GM21717 (cell line): ENCODE results near the gene CREB3L2.
"Not testable (repeated sequence)": the region's sequence is repeated elsewhere in the genome, so short reads cannot be mapped to it uniquely, and the experiment has no call there.

Experiments
- ATAC-seq: cut with Tn5 transposase; IDR thresholded peaks from one replicate; pipeline ENCODE4 v1.9.1; 2021; ENCODE audit warnings: mild to moderate bottlenecking, moderate library complexity; ENCODE audit not compliant: unreplicated experiment

CREB3L2 gene

DNA sequence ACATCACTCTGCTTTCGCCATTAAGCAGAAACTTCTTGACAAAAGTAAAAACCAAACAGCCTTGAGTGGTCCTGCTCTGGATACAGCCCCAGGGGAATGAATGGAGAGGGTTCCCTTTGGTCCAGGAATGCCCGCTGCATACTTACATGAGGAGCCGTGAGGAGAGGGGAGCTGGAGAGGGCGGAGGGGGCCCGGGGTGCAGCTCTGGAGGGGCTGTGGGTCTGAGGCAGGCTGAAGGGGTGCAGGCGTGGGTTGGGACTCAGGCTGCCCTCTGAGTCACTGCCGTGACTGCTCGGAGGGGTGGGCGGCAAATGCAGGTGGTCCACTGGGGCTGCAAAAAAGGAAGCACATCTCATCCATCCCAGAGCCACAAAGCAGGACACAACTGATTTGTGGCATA is 93.8 kb downstream of the CREB3L2 start:
- ATAC-seq, result no peak

DNA sequence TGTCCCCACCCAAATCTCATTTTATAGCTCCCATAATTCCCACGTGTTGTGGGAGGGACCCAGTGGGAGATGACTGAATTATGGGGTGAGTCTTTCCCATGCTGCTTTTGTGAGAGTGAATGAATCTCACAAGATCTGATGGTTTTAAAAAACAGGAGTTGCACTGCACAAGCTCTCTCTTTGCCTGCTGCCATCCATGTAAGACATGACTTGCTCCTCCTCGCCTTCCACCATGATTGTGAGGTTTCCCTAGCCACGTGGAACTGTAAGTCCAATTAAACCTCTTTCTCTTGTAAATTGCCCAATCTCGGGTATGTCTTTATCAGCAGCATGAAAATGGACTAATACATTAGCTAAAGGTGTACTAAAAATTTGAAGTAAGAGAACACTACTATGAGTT is 95.2 kb downstream of the CREB3L2 start:
- ATAC-seq, result not testable (repeated sequence)

- ATAC-seq, result no peak
These were observed 97.1 kb downstream of the CREB3L2 start for GRCh38 chr7:137904833-137905232.

DNA sequence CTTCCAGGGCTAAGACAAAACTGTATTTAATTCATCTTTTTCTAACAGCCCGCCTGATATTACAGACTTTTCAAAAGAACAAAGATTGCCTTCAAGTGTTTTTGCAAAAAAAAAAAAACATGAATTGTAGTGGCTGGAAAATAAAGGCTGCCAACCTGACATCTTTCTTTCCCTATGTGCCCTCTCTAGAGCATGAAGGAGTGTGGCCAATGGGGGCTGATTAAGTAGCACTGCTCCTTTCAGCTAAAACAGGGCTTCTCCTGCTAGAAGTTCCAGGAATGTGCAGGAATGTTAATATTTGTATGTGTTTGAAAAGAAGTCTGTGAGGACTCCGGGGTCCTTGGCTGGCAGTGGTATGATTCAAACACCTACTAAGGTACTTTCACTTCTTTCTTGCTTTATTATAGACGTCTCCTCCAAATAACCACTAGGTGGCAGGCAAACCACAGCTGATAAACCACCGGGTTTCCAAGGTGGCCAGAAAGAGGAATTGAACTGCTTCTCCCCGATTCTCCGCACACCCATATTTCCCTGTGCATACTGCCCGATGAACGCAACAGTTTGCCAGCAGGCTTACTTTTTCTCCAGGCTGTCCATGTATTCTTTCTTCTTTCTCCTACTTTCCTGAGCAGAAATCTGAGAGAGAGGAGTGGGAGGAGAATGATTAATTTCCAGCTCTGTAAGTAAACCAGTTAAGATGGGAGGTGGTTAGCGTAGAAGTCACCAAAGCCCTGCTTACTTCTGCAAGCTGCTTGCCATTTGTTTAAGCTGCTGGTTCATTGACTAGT is 98.3 kb downstream of the CREB3L2 start:
- ATAC-seq, result peak; percentile 75

- ATAC-seq, result no peak
These were observed 101.7 kb downstream of the CREB3L2 start for GRCh38 chr7:137900137-137900536.

GRCh38 chr7:137898839-137899721 is 102.8 kb downstream of the CREB3L2 start:
- ATAC-seq, result peak; percentile 64

DNA sequence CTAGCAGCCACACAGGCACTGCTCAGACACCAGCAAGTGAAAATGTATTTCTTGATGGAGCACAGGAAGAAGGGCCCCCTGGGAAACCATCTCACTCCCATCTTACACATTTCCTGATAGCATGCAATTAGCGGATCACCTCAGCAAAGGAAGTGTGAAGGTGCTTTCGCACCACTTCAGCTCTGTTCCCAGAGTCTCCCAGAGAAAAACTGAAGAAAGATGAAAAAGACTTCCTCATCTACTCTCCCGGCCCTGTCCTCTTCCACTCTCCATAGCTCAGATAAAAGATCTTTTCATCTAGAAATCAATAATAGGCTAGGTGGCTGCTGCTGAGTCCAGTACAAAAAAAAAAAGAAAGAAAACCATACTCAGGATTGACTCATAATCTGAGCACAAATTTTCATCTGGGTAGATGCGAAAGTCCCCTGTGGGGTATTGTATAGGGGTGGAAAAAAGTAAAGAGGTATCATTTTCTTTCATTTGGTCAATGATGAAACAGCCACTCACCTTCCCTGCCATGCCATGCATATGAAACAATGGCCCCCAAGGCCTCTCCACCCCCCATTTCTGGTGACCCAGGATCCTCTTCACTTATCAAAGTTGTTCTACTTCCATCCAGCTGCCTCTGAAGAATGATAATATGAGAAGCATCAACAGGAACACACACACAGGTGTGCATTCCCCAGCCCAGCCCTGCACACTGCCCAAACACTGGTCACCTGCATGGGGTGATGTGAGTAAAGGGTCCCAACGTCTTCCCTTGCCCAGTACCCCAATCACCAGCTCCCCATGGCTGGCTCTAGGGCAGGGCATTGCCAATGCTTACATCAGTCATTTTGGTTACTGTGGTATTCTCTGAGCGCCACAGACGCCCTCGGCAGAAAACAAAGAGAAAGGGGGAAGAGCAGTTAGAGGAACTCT is 106.3 kb downstream of the CREB3L2 start:
- ATAC-seq, result peak; percentile 82

GRCh38 chr7:137893143-137893742 is 108.6 kb downstream of the CREB3L2 start:
- ATAC-seq, result no peak

DNA sequence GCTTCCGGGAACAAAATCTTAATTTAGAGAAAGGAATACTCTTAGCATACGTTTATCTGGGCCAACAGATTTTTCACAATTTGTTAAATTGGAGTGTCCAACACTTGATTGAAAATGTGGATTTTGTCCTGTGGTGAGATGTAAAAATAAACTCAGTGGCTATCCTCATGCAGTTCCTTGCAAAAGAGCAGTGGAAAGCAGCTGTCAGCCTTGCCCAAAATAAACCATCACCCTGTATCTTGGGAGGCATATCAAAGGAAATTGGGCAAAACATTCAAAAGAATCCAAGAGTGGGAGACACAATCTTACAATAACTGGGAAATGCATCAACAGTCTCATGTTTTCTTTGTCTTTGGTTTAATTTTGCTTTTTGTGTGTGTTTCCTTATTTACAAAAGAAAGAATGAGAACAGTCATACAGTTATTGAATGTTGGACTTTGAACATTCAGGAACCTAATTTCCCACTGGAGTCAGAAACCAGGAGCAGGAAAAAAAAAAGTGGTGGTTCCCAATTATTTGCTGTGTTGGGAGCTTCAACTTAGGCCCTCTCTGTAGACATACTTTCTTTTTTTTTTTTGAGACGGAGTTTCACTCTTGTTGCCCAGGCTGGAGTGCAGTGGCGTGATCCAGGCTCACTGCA is 110.8 kb downstream of the CREB3L2 start:
- ATAC-seq, result no peak

DNA sequence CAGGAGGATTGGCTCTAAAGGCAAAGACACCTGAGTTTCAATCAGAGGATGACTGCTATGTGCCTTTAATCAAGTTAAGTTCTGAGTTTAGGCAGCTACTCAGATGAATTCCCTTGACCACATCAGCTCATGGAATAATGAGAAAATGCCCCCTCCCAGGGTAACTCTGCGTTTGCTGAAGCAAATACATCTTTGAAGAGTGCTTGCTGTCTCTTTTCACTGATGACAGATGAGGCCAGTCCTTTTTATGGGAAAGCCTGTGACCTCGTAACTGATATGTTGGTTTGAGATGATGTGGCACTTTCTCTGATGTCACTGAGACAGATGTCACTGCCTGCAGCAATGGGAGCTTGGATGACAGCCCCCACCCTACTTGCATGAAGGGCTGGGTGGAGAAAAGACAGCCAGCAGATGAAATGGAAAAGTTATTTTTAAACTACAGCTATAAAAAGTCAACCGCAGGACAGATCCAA is 111.4 kb downstream of the CREB3L2 start:
- no peak for ATAC-seq

GRCh38 chr7:137888241-137888640 is 113.6 kb downstream of the CREB3L2 start:
- no peak for ATAC-seq

DNA sequence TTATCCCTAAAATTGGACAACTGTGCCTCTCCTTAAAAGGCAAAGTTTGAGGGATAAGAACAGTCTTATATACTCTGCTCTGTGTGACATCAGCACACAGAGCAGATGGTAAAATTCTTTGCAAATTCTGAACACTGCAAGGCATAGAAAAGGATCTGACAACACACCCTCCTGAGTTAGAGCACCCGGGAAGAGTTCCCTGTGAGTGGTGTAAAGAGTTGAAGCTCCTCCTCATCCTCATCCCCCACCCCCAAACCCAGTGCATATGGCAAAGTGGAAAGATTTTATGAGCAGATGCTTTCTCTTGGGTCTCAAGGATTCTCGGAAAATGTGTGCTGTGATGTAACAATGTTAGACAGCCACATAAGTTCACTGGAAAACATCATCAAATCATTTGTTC is 115.1 kb downstream of the CREB3L2 start:
- no peak for ATAC-seq

GRCh38 chr7:137886281-137886680 is 115.6 kb downstream of the CREB3L2 start:
- no peak for ATAC-seq

DNA sequence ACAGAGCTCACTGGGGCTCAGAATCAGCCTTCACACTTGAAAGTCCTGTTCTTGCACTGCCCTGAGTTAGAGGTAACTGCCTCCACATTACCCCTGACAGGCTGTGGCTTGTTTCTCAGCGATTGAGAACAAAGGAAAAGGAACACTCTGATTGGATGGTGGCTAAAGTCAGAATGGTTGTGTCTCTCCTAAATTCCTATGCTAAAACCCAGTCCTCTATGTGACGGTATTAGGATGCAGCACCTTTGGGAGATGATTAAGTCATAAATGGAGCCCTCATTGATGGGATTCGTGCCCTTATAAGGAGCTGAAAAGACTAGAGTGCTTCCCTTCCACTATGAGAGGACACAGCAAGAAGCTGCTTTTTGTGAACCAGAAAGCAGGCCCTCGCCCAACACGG is 116.2 kb downstream of the CREB3L2 start:
- no peak for ATAC-seq

- no peak for ATAC-seq
These were observed 119.1 kb downstream of the CREB3L2 start for GRCh38 chr7:137882806-137883205.

GRCh38 chr7:137882261-137882668 is 119.6 kb downstream of the CREB3L2 start:
- peak; percentile 92 for ATAC-seq

DNA sequence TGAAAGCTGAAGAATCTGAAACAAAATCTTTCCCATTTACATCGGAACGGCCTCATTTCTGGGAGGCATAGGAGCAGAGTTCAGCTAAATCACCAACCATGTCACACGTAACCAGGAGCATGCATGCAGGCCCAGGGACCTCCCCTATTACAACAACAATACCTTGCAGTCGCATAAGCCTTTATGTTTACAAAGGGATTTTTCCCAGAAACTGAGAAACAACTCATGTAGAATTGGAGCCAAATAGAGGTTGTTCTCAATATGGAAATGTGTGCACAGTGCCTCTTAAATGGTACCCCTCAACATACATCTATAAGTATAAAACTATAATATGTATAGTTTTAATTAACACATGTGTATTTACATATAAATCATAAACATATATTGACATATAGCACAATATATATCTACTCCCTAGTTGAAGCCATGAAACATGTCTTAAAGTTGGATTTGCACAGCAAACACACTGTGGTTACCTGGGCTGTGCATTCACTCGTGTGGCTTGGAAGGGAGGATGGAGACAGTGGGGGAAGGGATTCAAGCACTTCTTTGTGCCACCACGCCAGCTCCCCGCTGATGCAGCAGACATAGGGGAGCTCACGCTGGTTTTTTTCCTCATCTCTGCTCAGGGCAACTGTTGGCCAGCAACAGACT is 120.2 kb downstream of the CREB3L2 start:
- ATAC-seq, result peak; percentile 14

- no peak for ATAC-seq
These were observed 121.5 kb downstream of the CREB3L2 start for GRCh38 chr7:137880432-137880831.
